ENCODE measurements around the gene HAPLN3. TPM values are rescaled to one million over a fixed set of nuclear protein-coding genes. Genes with fewer than 3 reads are reported as not detected.

The HAPLN3 gene
- total RNA-seq, 6 donors from 2014 or later = 1.7 to 23.0 (median 4.6) TPM

- ATAC-seq (ENCODE audit: low FRiP score in 2 of 2) (peak; percentile 63 to 88), DNase-seq (peak; percentile 70 to 95)
- WGBS, 2 donors = 1% methylated on average over 9 to 49 of the region's 67 CpGs
- H3K9me3 ChIP-seq = no peaks in the 10 kb centered on the region
- H3K27ac ChIP-seq = peak within 1 kb of the TSS; percentile 66 to 89 (median 83)
- peaks cover 0 to 21% (median 9%) of the 10 kb centered on the region in 4 donors for H3K36me3 ChIP-seq
- H3K4me3 ChIP-seq = peak within 1 kb of the TSS; percentile 69 to 90 (median 82)
- TF ChIP-seq POLR2A (IDR thresholded peaks at IDR 0.05) (peak in 2 of 4 donors; percentile 64 to 83), CTCF (IDR thresholded peaks at IDR 0.05) (peak in 2 of 6 experiments; percentile 17 to 23), POLR2AphosphoS5 (IDR thresholded peaks at IDR 0.05) (peak; percentile 40 to 85), EP300 (IDR thresholded peaks at IDR 0.05) (no peak)
- peaks cover 11 to 41% (median 21%) of the 10 kb centered on the region in 4 donors for H3K4me1 ChIP-seq
- H3K27me3 ChIP-seq = no peaks in the 10 kb centered on the region
Measured at GRCh38 chr15:88913017-88913849, 17.9 kb upstream of the HAPLN3 start, which contains the start of gene MFGE8. MFGE8 (minus strand) TSS chr15:88913379; CDS start chr15:88913319, 60 bp downstream.

- Histone ChIP-seq H3K27ac (peak overlapping the region; percentile 66 to 89 (median 83)), H3K27me3 (no peaks in the 10 kb centered on the region), H3K9me3 (no peaks in the 10 kb centered on the region), H3K4me1 (peaks cover 11 to 38% (median 21%) of the 10 kb centered on the region in 4 donors), H3K36me3 (peaks cover 0 to 27% (median 11%) of the 10 kb centered on the region in 4 donors), H3K4me3 (peak overlapping the region; percentile 69 to 90 (median 82))
- ATAC-seq (ENCODE audit: low FRiP score in 2 of 2) (peak; percentile 4 to 37), DNase-seq (peak in 1 of 2 donors; percentile 80)
- peak in 1 of 2 donors; percentile 2 for TF ChIP-seq POLR2AphosphoS5 (IDR thresholded peaks at IDR 0.05)
- no peak for TF ChIP-seq EP300 (IDR thresholded peaks at IDR 0.05)
- no peak for TF ChIP-seq POLR2A (IDR thresholded peaks at IDR 0.05)
- TF ChIP-seq CTCF (IDR thresholded peaks at IDR 0.05) = no peak
- 15% methylated on average over 18 of the region's 20 CpGs; no CpG with 5 or more reads in 1 of the 2 donors for WGBS, 2 donors
Measured at GRCh38 chr15:88912500-88912921, 17.2 kb upstream of the HAPLN3 start.

GRCh38 chr15:88911766-88912118 lies 16.4 kb upstream of the HAPLN3 start:
- Histone ChIP-seq H3K4me1 (peaks cover 11 to 38% (median 21%) of the 10 kb centered on the region in 4 donors), H3K27ac (peak overlapping the region; percentile 66 to 89 (median 83)), H3K9me3 (no peaks in the 10 kb centered on the region), H3K4me3 (peak overlapping the region in 3 of 4 donors; percentile 69 to 83 (median 80)), H3K27me3 (no peaks in the 10 kb centered on the region), H3K36me3 (peaks cover 0 to 31% (median 12%) of the 10 kb centered on the region in 4 donors)
- TF ChIP-seq POLR2AphosphoS5 (IDR thresholded peaks at IDR 0.05) (peak in 1 of 2 donors; percentile 35), POLR2A (IDR thresholded peaks at IDR 0.05) (peak in 1 of 4 donors; percentile 43), EP300 (IDR thresholded peaks at IDR 0.05) (no peak)
- peak in 1 of 2 donors; percentile 62 for DNase-seq
- ATAC-seq (ENCODE audit: low FRiP score in 2 of 2) = peak in 1 of 2 donors; percentile 47
- 70 to 71% methylated on average over 5 of the region's 5 CpGs for WGBS, 2 donors

- 75 to 87% methylated on average over 11 to 12 of the region's 12 CpGs for WGBS, 2 donors
- ATAC-seq (ENCODE audit: low FRiP score in 2 of 2) (peak in 1 of 2 donors; percentile 11), DNase-seq (no peak)
- no peak overlapping the region for H3K27ac ChIP-seq
- H3K4me1 ChIP-seq = peaks cover 11 to 38% (median 20%) of the 10 kb centered on the region in 4 donors
- no peaks in the 10 kb centered on the region for H3K9me3 ChIP-seq
- no peak overlapping the region for H3K4me3 ChIP-seq
- no peaks in the 10 kb centered on the region for H3K27me3 ChIP-seq
- peaks cover 0 to 44% (median 15%) of the 10 kb centered on the region in 4 donors for H3K36me3 ChIP-seq
- TF ChIP-seq CTCF (IDR thresholded peaks at IDR 0.05) (no peak), POLR2A (IDR thresholded peaks at IDR 0.05) (no peak), EP300 (IDR thresholded peaks at IDR 0.05) (no peak), POLR2AphosphoS5 (IDR thresholded peaks at IDR 0.05) (no peak)
Measured at GRCh38 chr15:88909956-88910831, 14.8 kb upstream of the HAPLN3 start.

All from upper lobe of left lung (tissue), 6 donors.